Neural cell (in vitro differentiated cells): ENCODE results near the gene TOP2B. TPM values are rescaled to one million over a fixed set of nuclear protein-coding genes. Genes with fewer than 3 reads are reported as not detected.

Experiments used
- H2AFZ ChIP-seq: fragments of 200-600, 300-800 bp; sonication (generic), shearing (Covaris generic); 2 replicates; pipeline ENCODE4 v1.6.0; 2014; ENCODE audit warnings: low read depth, mild to moderate bottlenecking, antibody characterized with exemption, low read length, moderate library complexity
- H3F3A ChIP-seq: fragments of 200-600 bp; shearing (Covaris generic); 2 replicates; pipeline ENCODE4 v1.6.1; 2016; ENCODE audit warnings: mild to moderate bottlenecking, moderate library complexity, mixed read lengths, antibody characterized with exemption, low read length; ENCODE audit not compliant: insufficient read depth, poor library complexity, severe bottlenecking
- H3K27ac ChIP-seq: fragments of 200-600, 300-800 bp; sonication (generic), shearing (Covaris generic); 2 replicates; pipeline ENCODE4 v1.5.1; 2014; ENCODE audit warnings: mild to moderate bottlenecking, low read length, moderate library complexity
- H3K27me3 ChIP-seq: fragments of 300-800, 200-600 bp; sonication (generic), shearing (Covaris generic); 2 replicates; pipeline ENCODE4 v1.6.0; 2014; ENCODE audit warnings: mild to moderate bottlenecking, low read depth, low read length, moderate library complexity; ENCODE audit not compliant: insufficient read depth
- H3K36me3 ChIP-seq: fragments of 300-800, 200-600 bp; sonication (generic), shearing (Covaris generic); 2 replicates; pipeline ENCODE4 v1.5.1; 2014; ENCODE audit warnings: mild to moderate bottlenecking, antibody characterized with exemption, low read length, moderate library complexity; ENCODE audit not compliant: insufficient read depth
- H3K4me2 ChIP-seq: fragments of 300-800, 200-600 bp; sonication (generic), shearing (Covaris generic); 2 replicates; pipeline ENCODE4 v1.6.0; 2014; ENCODE audit warnings: mild to moderate bottlenecking, low read length
- H3K4me3 ChIP-seq: fragments of 300-800, 200-600 bp; sonication (generic), shearing (Covaris generic); 2 replicates; pipeline ENCODE4 v1.5.1; 2014; ENCODE audit warnings: mild to moderate bottlenecking, low read length, moderate library complexity
- H3K79me2 ChIP-seq: fragments of 200-600 bp; shearing (Covaris generic); replicated peaks from 2 replicates; pipeline ENCODE4 v1.6.0; 2014; ENCODE audit warnings: mild to moderate bottlenecking, low read length, moderate library complexity; ENCODE audit not compliant: insufficient read depth
- H3K9ac ChIP-seq: fragments of 300-800, 200-600 bp; sonication (generic), shearing (Covaris generic); 2 replicates; pipeline ENCODE4 v1.6.1; 2016; ENCODE audit warnings: mild to moderate bottlenecking, low read length, mixed read lengths
- H3K9me2 ChIP-seq: fragments of 200-600 bp; shearing (Covaris generic); 2 replicates; pipeline ENCODE4 v1.6.1; 2016; ENCODE audit warnings: mild to moderate bottlenecking, low read length, mixed read lengths; ENCODE audit not compliant: insufficient read depth
- H3K9me3 ChIP-seq: fragments of 200-600, 300-800 bp; sonication (generic), shearing (Covaris generic); 2 replicates; pipeline ENCODE4 v1.6.1; 2016; ENCODE audit warnings: mild to moderate bottlenecking, mixed run types, low read length, moderate library complexity, mixed read lengths
- H4K20me1 ChIP-seq: fragments of 200-600 bp; shearing (Covaris generic); 2 replicates; pipeline ENCODE4 v1.6.1; 2016; ENCODE audit warnings: mild to moderate bottlenecking, mixed run types; ENCODE audit not compliant: insufficient read depth
- CTCF ChIP-seq: fragments of 450-650 bp; IDR thresholded peaks from 2 replicates; pipeline ENCODE4 v1.5.1; 2014; ENCODE audit warnings: antibody characterized with exemption, mild to moderate bottlenecking, moderate library complexity; ENCODE audit not compliant: poor library complexity, severe bottlenecking
- EP300 ChIP-seq: fragments of 450-650 bp; conservative IDR thresholded peaks from 2 replicates; pipeline ENCODE4 v1.6.1; 2014; ENCODE audit warnings: antibody characterized with exemption, mild to moderate bottlenecking, moderate library complexity; ENCODE audit not compliant: poor library complexity, severe bottlenecking
- EZH2 ChIP-seq: fragments of 200-600, 300-800 bp; shearing (Covaris generic), sonication (generic); IDR thresholded peaks from 2 replicates; pipeline ENCODE4 v1.6.1; 2014; ENCODE audit warnings: antibody characterized with exemption, low read length, borderline replicate concordance, mild to moderate bottlenecking; ENCODE audit not compliant: insufficient read depth, poor library complexity, severe bottlenecking
- MXI1 ChIP-seq: fragments of 450-650 bp; conservative IDR thresholded peaks from 2 replicates; pipeline ENCODE4 v1.6.1; 2014; ENCODE audit warnings: antibody characterized with exemption, mild to moderate bottlenecking; ENCODE audit not compliant: poor library complexity, severe bottlenecking
- POLR2AphosphoS5 ChIP-seq: IDR thresholded peaks from 2 replicates; pipeline ENCODE4 v1.6.1; 2012
- RAD21 ChIP-seq: fragments of 450-650 bp; conservative IDR thresholded peaks from 2 replicates; pipeline ENCODE4 v1.6.1; 2014; ENCODE audit warnings: antibody characterized with exemption, mild to moderate bottlenecking, moderate library complexity
- SMC3 ChIP-seq: fragments of 450-650 bp; conservative IDR thresholded peaks from 2 replicates; pipeline ENCODE4 v1.6.1; 2014; ENCODE audit warnings: antibody characterized with exemption, mild to moderate bottlenecking, moderate library complexity; ENCODE audit not compliant: poor library complexity
- TAF1 ChIP-seq: IDR thresholded peaks from 2 replicates; pipeline ENCODE4 v1.6.1; 2012; ENCODE audit warnings: low read depth
- polyA plus RNA-seq: library from polyadenylated mRNA; depleted of rRNA; stranded (reverse); fragments of >200 nt; gene quantifications from 2 replicates; pipeline ENCODE4 v1.2.3, GENCODE V29; 2014
- TF ChIP-seq, protein P1 (sequence below): IDR thresholded peaks from 2 replicates; pipeline ENCODE4 v1.6.1; 2012; ENCODE audit warnings: borderline replicate concordance

TOP2B gene
- polyA plus RNA-seq, 1 donor from 2014 or later, result 440 TPM

GRCh38 chr3:25692341-25692740 lies 27.6 kb upstream of the TOP2B start:
- Histone ChIP-seq H3K27ac (no peak overlapping the region), H3K9me2 (no peaks in the 10 kb centered on the region), H4K20me1 (no peaks in the 10 kb centered on the region), H3K4me2 (no peak overlapping the region), H3K36me3 (no peaks in the 10 kb centered on the region), H3K27me3 (no peaks in the 10 kb centered on the region), H3K4me3 (no peak overlapping the region), H3K9me3 (no peaks in the 10 kb centered on the region), H3F3A (no peaks in the 10 kb centered on the region), H3K9ac (no peak overlapping the region), H2AFZ (no peak overlapping the region), H3K79me2 (no peaks in the 10 kb centered on the region)
- TF ChIP-seq EP300 (no peak), SMC3 (no peak), RAD21 (no peak), CTCF (no peak), POLR2AphosphoS5 (no peak), TAF1 (no peak), MXI1 (no peak), EZH2 (no peak)
- TF ChIP-seq, protein P1, sequence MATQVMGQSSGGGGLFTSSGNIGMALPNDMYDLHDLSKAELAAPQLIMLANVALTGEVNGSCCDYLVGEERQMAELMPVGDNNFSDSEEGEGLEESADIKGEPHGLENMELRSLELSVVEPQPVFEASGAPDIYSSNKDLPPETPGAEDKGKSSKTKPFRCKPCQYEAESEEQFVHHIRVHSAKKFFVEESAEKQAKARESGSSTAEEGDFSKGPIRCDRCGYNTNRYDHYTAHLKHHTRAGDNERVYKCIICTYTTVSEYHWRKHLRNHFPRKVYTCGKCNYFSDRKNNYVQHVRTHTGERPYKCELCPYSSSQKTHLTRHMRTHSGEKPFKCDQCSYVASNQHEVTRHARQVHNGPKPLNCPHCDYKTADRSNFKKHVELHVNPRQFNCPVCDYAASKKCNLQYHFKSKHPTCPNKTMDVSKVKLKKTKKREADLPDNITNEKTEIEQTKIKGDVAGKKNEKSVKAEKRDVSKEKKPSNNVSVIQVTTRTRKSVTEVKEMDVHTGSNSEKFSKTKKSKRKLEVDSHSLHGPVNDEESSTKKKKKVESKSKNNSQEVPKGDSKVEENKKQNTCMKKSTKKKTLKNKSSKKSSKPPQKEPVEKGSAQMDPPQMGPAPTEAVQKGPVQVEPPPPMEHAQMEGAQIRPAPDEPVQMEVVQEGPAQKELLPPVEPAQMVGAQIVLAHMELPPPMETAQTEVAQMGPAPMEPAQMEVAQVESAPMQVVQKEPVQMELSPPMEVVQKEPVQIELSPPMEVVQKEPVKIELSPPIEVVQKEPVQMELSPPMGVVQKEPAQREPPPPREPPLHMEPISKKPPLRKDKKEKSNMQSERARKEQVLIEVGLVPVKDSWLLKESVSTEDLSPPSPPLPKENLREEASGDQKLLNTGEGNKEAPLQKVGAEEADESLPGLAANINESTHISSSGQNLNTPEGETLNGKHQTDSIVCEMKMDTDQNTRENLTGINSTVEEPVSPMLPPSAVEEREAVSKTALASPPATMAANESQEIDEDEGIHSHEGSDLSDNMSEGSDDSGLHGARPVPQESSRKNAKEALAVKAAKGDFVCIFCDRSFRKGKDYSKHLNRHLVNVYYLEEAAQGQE, result no peak

- Histone ChIP-seq H2AFZ (no peak overlapping the region), H3K27me3 (no peaks in the 10 kb centered on the region), H3K9me3 (no peaks in the 10 kb centered on the region), H3K4me2 (no peak overlapping the region), H3F3A (no peaks in the 10 kb centered on the region), H3K9ac (no peak overlapping the region), H3K79me2 (no peaks in the 10 kb centered on the region), H3K36me3 (no peaks in the 10 kb centered on the region), H3K27ac (no peak overlapping the region), H3K9me2 (no peaks in the 10 kb centered on the region), H4K20me1 (no peaks in the 10 kb centered on the region), H3K4me3 (no peak overlapping the region)
- TF ChIP-seq POLR2AphosphoS5, result no peak
- TF ChIP-seq EZH2, result no peak
- TF ChIP-seq CTCF, result no peak
- TF ChIP-seq RAD21, result no peak
- TF ChIP-seq SMC3, result no peak
- TF ChIP-seq, protein P1, result no peak
- TF ChIP-seq EP300, result no peak
- no peak for TF ChIP-seq MXI1
- no peak for TF ChIP-seq TAF1
Observed at GRCh38 chr3:25690768-25691533, 26.2 kb upstream of the TOP2B start.
